GM18909 (cell line): Measurements from ENCODE around the gene PPP1R11.
"Not testable (repeated sequence)": the region's sequence is repeated elsewhere in the genome, so short reads cannot be mapped to it uniquely, and the experiment has no call there.

Experiments
- ATAC-seq: cut with Tn5 transposase; IDR thresholded peaks from one replicate; pipeline ENCODE4 v1.9.1; 2021; ENCODE audit warnings: mild to moderate bottlenecking; ENCODE audit not compliant: unreplicated experiment, poor library complexity

Gene PPP1R11

GRCh38 chr6:30118691-30119090, 51.7 kb downstream of the PPP1R11 start:
- not testable (repeated sequence) for ATAC-seq
